Ectodermal cell (in vitro differentiated cells): ENCODE results near the gene HSD3B2.

ENCODE experiments used
- H3K27ac ChIP-seq: 2 replicates; pipeline ENCODE4 v1.7.0; 2013; ENCODE audit warnings: mild to moderate bottlenecking, low read depth, low read length; ENCODE audit not compliant: insufficient read depth, poor library complexity, severe bottlenecking
- H3K27me3 ChIP-seq: 2 replicates; pipeline ENCODE4 v1.7.0; 2013; ENCODE audit warnings: mild to moderate bottlenecking, low read length; ENCODE audit not compliant: insufficient read depth, control insufficient read depth, poor library complexity, severe bottlenecking
- H3K36me3 ChIP-seq: one replicate; pipeline ENCODE4 v1.7.0; 2013; ENCODE audit warnings: low read length; ENCODE audit not compliant: control insufficient read depth, insufficient read depth
- H3K4me1 ChIP-seq: one replicate; pipeline ENCODE4 v1.7.0; 2013; ENCODE audit warnings: low read length; ENCODE audit not compliant: control insufficient read depth, insufficient read depth
- H3K4me3 ChIP-seq: 2 replicates; pipeline ENCODE4 v1.7.0; 2013; ENCODE audit warnings: low read depth, low read length, control low read depth; ENCODE audit not compliant: insufficient read depth
- H3K9me3 ChIP-seq: 2 replicates; pipeline ENCODE4 v1.7.0; 2013; ENCODE audit warnings: mild to moderate bottlenecking, low read length, moderate library complexity; ENCODE audit not compliant: control insufficient read depth
- WGBS, 2 experiments: methylation state at CpG; one replicate each; pipeline ENCODE4 v1.1.7; 2013; ENCODE audit warnings: missing lambda C conversion rate in 2 of 2; 5-methylcytosine and 5-hydroxymethylcytosine counted together

Gene HSD3B2

GRCh38 chr1:119429687-119430086 lies 14.7 kb downstream of the HSD3B2 start:
- Histone ChIP-seq H3K4me3 (no peak overlapping the region), H3K27ac (no peak overlapping the region), H3K36me3 (no peaks in the 10 kb centered on the region), H3K27me3 (no peaks in the 10 kb centered on the region), H3K4me1 (no peaks in the 10 kb centered on the region), H3K9me3 (no peaks in the 10 kb centered on the region)
- WGBS, 2 experiments = 84 to 92% methylated on average over 4 of the region's 4 CpGs

- 89 to 90% methylated on average over 2 of the region's 2 CpGs for WGBS, 2 experiments
- Histone ChIP-seq H3K27ac (no peak overlapping the region), H3K4me1 (no peaks in the 10 kb centered on the region)
Observed at GRCh38 chr1:119430486-119430885, 15.5 kb downstream of the HSD3B2 start.

GRCh38 chr1:119431836-119432235 lies 16.9 kb downstream of the HSD3B2 start:
- Histone ChIP-seq H3K27ac (no peak overlapping the region), H3K36me3 (no peaks in the 10 kb centered on the region), H3K4me1 (no peaks in the 10 kb centered on the region), H3K4me3 (no peak overlapping the region), H3K27me3 (no peaks in the 10 kb centered on the region), H3K9me3 (no peaks in the 10 kb centered on the region)
- 92 to 93% methylated on average over 3 of the region's 3 CpGs for WGBS, 2 experiments

More at GRCh38 chr1:119430486-119430885, 15.5 kb downstream of the HSD3B2 start:
- H3K27me3 ChIP-seq = no peaks in the 10 kb centered on the region
- H3K4me3 ChIP-seq = no peak overlapping the region
- no peaks in the 10 kb centered on the region for H3K9me3 ChIP-seq
- no peaks in the 10 kb centered on the region for H3K36me3 ChIP-seq

GRCh38 chr1:119435052-119435451 lies 20.1 kb downstream of the HSD3B2 start:
- no peak overlapping the region for H3K27ac ChIP-seq
- H3K4me1 ChIP-seq = no peaks in the 10 kb centered on the region
- H3K4me3 ChIP-seq = no peak overlapping the region
- H3K27me3 ChIP-seq = no peaks in the 10 kb centered on the region
- WGBS, 2 experiments = 94 to 98% methylated on average over 3 of the region's 3 CpGs
- H3K36me3 ChIP-seq = no peaks in the 10 kb centered on the region
- H3K9me3 ChIP-seq = no peaks in the 10 kb centered on the region

GRCh38 chr1:119438761-119439160 lies 23.8 kb downstream of the HSD3B2 start:
- H3K36me3 ChIP-seq = no peaks in the 10 kb centered on the region
- no peak overlapping the region for H3K27ac ChIP-seq
- 85 to 92% methylated on average over 2 of the region's 2 CpGs for WGBS, 2 experiments
- H3K9me3 ChIP-seq = no peaks in the 10 kb centered on the region
- no peaks in the 10 kb centered on the region for H3K27me3 ChIP-seq
- H3K4me3 ChIP-seq = no peak overlapping the region
- H3K4me1 ChIP-seq = no peaks in the 10 kb centered on the region

GRCh38 chr1:119440721-119441307 lies 25.9 kb downstream of the HSD3B2 start:
- no peak overlapping the region for H3K27ac ChIP-seq
- 87 to 92% methylated on average over 8 of the region's 8 CpGs for WGBS, 2 experiments

GRCh38 chr1:119442756-119443155 lies 27.8 kb downstream of the HSD3B2 start:
- H3K27me3 ChIP-seq = no peaks in the 10 kb centered on the region
- WGBS, 2 experiments = 95 to 97% methylated on average over 6 of the region's 6 CpGs

More at GRCh38 chr1:119440721-119441307, 25.9 kb downstream of the HSD3B2 start:
- Histone ChIP-seq H3K4me1 (no peaks in the 10 kb centered on the region), H3K9me3 (no peaks in the 10 kb centered on the region), H3K36me3 (no peaks in the 10 kb centered on the region), H3K27me3 (no peaks in the 10 kb centered on the region), H3K4me3 (no peak overlapping the region)

GRCh38 chr1:119446321-119446720 lies 31.4 kb downstream of the HSD3B2 start:
- no peak overlapping the region for H3K4me3 ChIP-seq
- no peak overlapping the region for H3K27ac ChIP-seq
- no peaks in the 10 kb centered on the region for H3K4me1 ChIP-seq
- H3K9me3 ChIP-seq = no peaks in the 10 kb centered on the region
- no peaks in the 10 kb centered on the region for H3K27me3 ChIP-seq
- H3K36me3 ChIP-seq = no peaks in the 10 kb centered on the region

More at GRCh38 chr1:119442756-119443155, 27.8 kb downstream of the HSD3B2 start:
- no peaks in the 10 kb centered on the region for H3K36me3 ChIP-seq
- H3K27ac ChIP-seq = no peak overlapping the region
- no peaks in the 10 kb centered on the region for H3K9me3 ChIP-seq
- no peaks in the 10 kb centered on the region for H3K4me1 ChIP-seq
- no peak overlapping the region for H3K4me3 ChIP-seq

GRCh38 chr1:119447344-119448126 lies 32.6 kb downstream of the HSD3B2 start:
- Histone ChIP-seq H3K27me3 (no peaks in the 10 kb centered on the region), H3K27ac (no peak overlapping the region), H3K4me3 (no peak overlapping the region), H3K36me3 (no peaks in the 10 kb centered on the region), H3K4me1 (no peaks in the 10 kb centered on the region), H3K9me3 (no peaks in the 10 kb centered on the region)
- WGBS, 2 experiments = 94 to 97% methylated on average over 2 to 3 of the region's 3 CpGs

GRCh38 chr1:119448127-119448511 lies 33.2 kb downstream of the HSD3B2 start:
- Histone ChIP-seq H3K4me3 (no peak overlapping the region), H3K27me3 (no peaks in the 10 kb centered on the region), H3K4me1 (no peaks in the 10 kb centered on the region), H3K9me3 (no peaks in the 10 kb centered on the region), H3K36me3 (no peaks in the 10 kb centered on the region), H3K27ac (no peak overlapping the region)
- WGBS, 2 experiments = 71 to 77% methylated on average over 2 of the region's 2 CpGs
